ENCODE data around the gene JTB.

DNA sequence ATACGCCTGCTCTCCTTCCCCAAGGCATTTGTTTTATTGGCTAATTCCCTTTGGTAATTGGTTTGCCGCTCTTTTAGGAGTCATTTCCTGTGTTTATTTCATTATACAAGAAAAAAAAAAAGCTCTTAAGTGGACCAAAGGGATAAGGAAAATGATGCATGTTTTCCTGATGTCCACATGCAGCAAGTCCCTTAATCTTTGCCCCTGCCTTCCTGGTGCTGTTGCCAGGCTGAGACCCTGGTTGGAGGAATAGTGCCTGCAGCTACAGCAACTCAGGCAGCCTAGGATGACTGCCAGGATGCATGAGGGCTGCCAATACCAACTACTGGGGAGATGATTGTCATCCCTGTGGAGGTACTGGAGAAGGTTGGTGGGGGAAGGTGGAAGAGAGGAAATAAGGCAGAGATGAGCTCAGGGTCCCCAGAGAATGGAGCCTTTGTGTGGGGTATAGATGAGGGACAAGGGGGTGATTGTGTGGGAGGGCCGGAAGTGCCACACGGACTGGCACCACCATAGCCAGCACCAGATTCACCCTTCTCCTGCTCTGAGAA lies 48.6 kb downstream of the JTB start:
- TF ChIP-seq, protein P1, sequence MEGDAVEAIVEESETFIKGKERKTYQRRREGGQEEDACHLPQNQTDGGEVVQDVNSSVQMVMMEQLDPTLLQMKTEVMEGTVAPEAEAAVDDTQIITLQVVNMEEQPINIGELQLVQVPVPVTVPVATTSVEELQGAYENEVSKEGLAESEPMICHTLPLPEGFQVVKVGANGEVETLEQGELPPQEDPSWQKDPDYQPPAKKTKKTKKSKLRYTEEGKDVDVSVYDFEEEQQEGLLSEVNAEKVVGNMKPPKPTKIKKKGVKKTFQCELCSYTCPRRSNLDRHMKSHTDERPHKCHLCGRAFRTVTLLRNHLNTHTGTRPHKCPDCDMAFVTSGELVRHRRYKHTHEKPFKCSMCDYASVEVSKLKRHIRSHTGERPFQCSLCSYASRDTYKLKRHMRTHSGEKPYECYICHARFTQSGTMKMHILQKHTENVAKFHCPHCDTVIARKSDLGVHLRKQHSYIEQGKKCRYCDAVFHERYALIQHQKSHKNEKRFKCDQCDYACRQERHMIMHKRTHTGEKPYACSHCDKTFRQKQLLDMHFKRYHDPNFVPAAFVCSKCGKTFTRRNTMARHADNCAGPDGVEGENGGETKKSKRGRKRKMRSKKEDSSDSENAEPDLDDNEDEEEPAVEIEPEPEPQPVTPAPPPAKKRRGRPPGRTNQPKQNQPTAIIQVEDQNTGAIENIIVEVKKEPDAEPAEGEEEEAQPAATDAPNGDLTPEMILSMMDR (IDR thresholded peaks at IDR 0.05), result no peak
- TF ChIP-seq POLR2A (IDR thresholded peaks at IDR 0.05), result no peak
